K562 (cell line): ENCODE measurements around the gene KDF1. TPM values are rescaled to one million over a fixed set of nuclear protein-coding genes. Genes with fewer than 3 reads are reported as not detected.
A peak's percentile ranks its signal among the peaks of the same experiment; 100 is the strongest.

Experiments
- ATAC-seq: fragments of 200-7000 bp; cut with Tn5 transposase; 3 replicates; pipeline ENCODE4 v1.9.1; 2020; ENCODE audit warnings: moderate library complexity
- BruUV-seq: library from RNA; stranded (reverse); fragments of 400-500 nt; replicated peaks from 2 replicates; lab custom pipeline; 2021; lab: Mats Ljungman, UMichigan
- CTCF ChIA-PET: fragments of 300-600 bp; formaldehyde crosslinking; extraction: SDS; loops from one replicate; lab custom pipeline; 2021; ENCODE audit warnings: low intra/inter-chr PET ratio; lab: Yijun Ruan, JAX
- POLR2A ChIA-PET: fragments of 300-600, 350-650 bp; sonication (Branson Sonifier 250); formaldehyde crosslinking; extraction: SDS; loops from one replicate; lab custom pipeline; 2021; ENCODE audit warnings: antibody characterized with exemption, inconsistent platforms; lab: Yijun Ruan, JAX
- DNase-seq, 4 experiments: peaks; one replicate each; pipeline versions ENCODE4 v3.0.0 to v3.0.0-alpha.2; 2011 to 2018; ENCODE audit warnings: low spot score in 3 of 4, mixed read lengths in 3 of 4; ENCODE audit errors: extremely low read depth in 1 of 4
- FAIRE-seq: peaks from 2 replicates; lab custom pipeline; 2011; peaks lifted over from hg19 to GRCh38; lab: Jason Lieb, UNC
- H2AFZ ChIP-seq: 2 replicates; pipeline ENCODE4 v1.6.0; 2011; ENCODE audit warnings: low read depth, low read length, control low read depth, inconsistent platforms
- H3K27ac ChIP-seq: fragments of 200-600 bp; 3 replicates; pipeline ENCODE4 v1.8.0; 2011; ENCODE audit warnings: low read depth, mild to moderate bottlenecking, control low read depth, inconsistent platforms, low read length, moderate library complexity, mixed read lengths; ENCODE audit errors: extremely low read depth
- H3K27me3 ChIP-seq, 2 experiments: fragments of 300-600 bp in 1 of 2; 2 replicates in 1 of 2; 3 replicates in 1 of 2; pipeline versions ENCODE4 v1.6.0 to v1.8.0; 2011; ENCODE audit warnings: inconsistent platforms in 2 of 2, low read length in 2 of 2, mild to moderate bottlenecking in 1 of 2, mixed read lengths in 1 of 2, moderate library complexity in 1 of 2; ENCODE audit not compliant: control insufficient read depth in 2 of 2, insufficient read depth in 2 of 2
- H3K36me3 ChIP-seq: fragments of 300-600 bp; 3 replicates; pipeline ENCODE4 v1.8.0; 2011; ENCODE audit warnings: mild to moderate bottlenecking, low read length, inconsistent platforms; ENCODE audit not compliant: control insufficient read depth, insufficient read depth
- H3K4me1 ChIP-seq, 2 experiments: fragments of 200-600 bp in 1 of 2; replicated peaks in 1 of 2; 2 replicates in 1 of 2; 3 replicates in 1 of 2; pipeline versions ENCODE4 v1.5.1 to v1.8.0; 2011; ENCODE audit warnings: inconsistent platforms in 2 of 2, low read length in 2 of 2, mild to moderate bottlenecking in 1 of 2, mixed read lengths in 1 of 2, moderate library complexity in 1 of 2; ENCODE audit not compliant: control insufficient read depth in 2 of 2, insufficient read depth in 2 of 2
- H3K4me2 ChIP-seq: 2 replicates; pipeline ENCODE4 v1.6.1; 2011; ENCODE audit warnings: low read length, control low read depth, inconsistent platforms, mixed read lengths; ENCODE audit not compliant: insufficient read depth
- H3K4me3 ChIP-seq: fragments of 200-600 bp; sonication (generic), shearing (Covaris generic); 2 replicates; pipeline ENCODE4 v1.5.1; 2016; ENCODE audit warnings: control low read depth, inconsistent platforms
- H3K79me2 ChIP-seq: fragments of 200-600 bp; 3 replicates; pipeline ENCODE4 v1.8.0; 2011; ENCODE audit warnings: low read length, inconsistent platforms; ENCODE audit not compliant: control insufficient read depth, insufficient read depth
- H3K9ac ChIP-seq, 2 experiments: 2 replicates each; pipeline versions ENCODE4 v1.6.0 to v1.6.1; 2011; ENCODE audit warnings: low read depth in 2 of 2, low read length in 2 of 2, control low read depth in 1 of 2, inconsistent platforms in 1 of 2, mild to moderate bottlenecking in 1 of 2, mixed read lengths in 1 of 2; ENCODE audit not compliant: insufficient read depth in 1 of 2
- H3K9me1 ChIP-seq: one replicate; pipeline ENCODE4 v1.6.0; 2011; ENCODE audit warnings: inconsistent platforms, mild to moderate bottlenecking, low read length, moderate library complexity; ENCODE audit not compliant: control insufficient read depth, insufficient read depth
- H3K9me3 ChIP-seq: replicated peaks from 2 replicates; pipeline ENCODE4 v1.5.1; 2011; ENCODE audit warnings: low read depth, low read length, inconsistent platforms; ENCODE audit not compliant: control insufficient read depth, insufficient read depth
- H4K20me1 ChIP-seq: replicated peaks from 2 replicates; pipeline ENCODE4 v1.6.1; 2011; ENCODE audit warnings: low read length, inconsistent platforms, mixed read lengths; ENCODE audit not compliant: control insufficient read depth, insufficient read depth
- ETV5 ChIP-seq: sonication (generic); formaldehyde crosslinking; IDR thresholded peaks from 2 replicates; pipeline ENCODE4 v1.4.0; 2020; ENCODE audit warnings: low read depth, mild to moderate bottlenecking, missing genetic modification reagents
- PHTF2 ChIP-seq: fragments of 250-450 bp; sonication (Bioruptor Pico); IDR thresholded peaks from 2 replicates; pipeline ENCODE4 v1.5.0; 2021; ENCODE audit warnings: mild to moderate bottlenecking
- POLR2A ChIP-seq: fragments of 450-650 bp; conservative IDR thresholded peaks from 2 replicates; pipeline ENCODE4 v1.6.1; 2016
- POLR2G ChIP-seq: fragments of 200-400 bp; formaldehyde crosslinking; IDR thresholded peaks from 2 replicates; pipeline ENCODE4 v1.6.1; 2017; ENCODE audit warnings: low read depth, mild to moderate bottlenecking, antibody characterized with exemption, low read length, moderate library complexity
- WGBS: fragments of 100-300 bp; shearing (Covaris generic); methylation state at CpG from one replicate; pipeline ENCODE4 v1.1.6; 2016; ENCODE audit warnings: low coverage, mixed read lengths; ENCODE audit not compliant: insufficient coverage; ENCODE audit errors: missing lambda C conversion rate; 5-methylcytosine and 5-hydroxymethylcytosine counted together
- in situ Hi-C: fragments of 300-500 bp; cut with MboI; formaldehyde crosslinking; loops from 4 replicates; pipeline ENCODE4 v1.15.0; 2018; ENCODE audit warnings: inconsistent platforms, mixed read lengths
- intact Hi-C: fragments of 100-400 bp; cut with micrococcal nuclease; formaldehyde crosslinking; loops from 2 replicates; pipeline ENCODE4 v1.14.2; 2022
- polyA plus RNA-seq, 8 experiments: library from polyadenylated mRNA; depleted of rRNA in 4 of 8; stranded (reverse) in 5 of 8; unstranded in 3 of 8; fragments of >200 nt; fragmentation: Nextera tagmentation in 2 of 8; fragmentation: Illumina TruSeq in 1 of 8; extraction: Ambion mirVana in 2 of 8; extraction: Trizol in 1 of 8; gene quantifications; 2 replicates each; pipeline versions ENCODE4 v1.2.1 to v1.2.3, GENCODE V29; 2011 to 2014; ENCODE audit warnings: inconsistent platforms in 1 of 8, missing spikeins in 1 of 8
- total RNA-seq, 7 experiments: library from RNA; depleted of rRNA in 6 of 7; stranded (reverse); fragments of >200 nt in 6 of 7; fragmentation: Illumina TruSeq in 2 of 7; extraction: Trizol in 2 of 7; gene quantifications; 2 replicates each; pipeline versions ENCODE4 v1.2.1 to v1.2.3, GENCODE V29; 2011 to 2021; ENCODE audit warnings: low replicate concordance in 1 of 7

Gene KDF1
- total and polyA plus RNA-seq, 9 of the 15 experiments (the other 6 are each of a cell fraction or from before 2014, with no cell fraction given), result 0.38 to 1.9 (median 0.83) TPM

DNA sequence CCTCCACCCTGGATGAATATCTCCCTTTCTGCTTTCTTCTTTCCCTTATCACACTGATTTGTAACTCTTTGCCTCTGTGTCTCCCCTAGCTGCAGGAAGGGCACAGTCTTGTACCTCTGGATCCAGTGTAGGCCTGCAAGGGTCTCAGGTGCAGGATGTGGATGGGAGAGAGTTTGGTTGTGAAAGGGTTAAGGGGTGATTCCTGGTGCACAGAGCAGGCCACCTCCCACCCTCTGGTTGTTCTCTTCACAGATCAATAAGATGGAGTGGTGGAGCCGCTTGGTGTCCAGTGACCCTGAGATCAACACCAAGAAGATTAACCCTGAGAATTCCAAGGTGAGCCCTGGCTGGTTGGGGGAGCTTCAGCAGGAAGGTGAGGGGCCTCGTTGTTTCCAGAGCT, 15.1 kb downstream of the KDF1 start:
- Histone ChIP-seq H3K27ac (no peak overlapping the region), H3K27me3 (no peaks in the 10 kb centered on the region), H3K4me3 (no peak overlapping the region), H3K4me2 (no peak overlapping the region), H3K9ac (no peak overlapping the region; a peak in 1 of 4 replicates), H3K9me1 (no peaks in the 10 kb centered on the region), H3K9me3 (no peaks in the 10 kb centered on the region; the same call in 1 of the 2 replicates), H3K79me2 (no peaks in the 10 kb centered on the region), H3K36me3 (peaks cover 66% of the 10 kb centered on the region), H3K4me1 (peaks cover 3 to 11% of the 10 kb centered on the region in 2 experiments; a peak in 4 of 5 replicates), H4K20me1 (no peaks in the 10 kb centered on the region), H2AFZ (no peak overlapping the region)
- TF ChIP-seq ETV5 (CRISPR knock-in tag) (no peak), POLR2A (0 out of 2 replicates have a peak, but pooled peaks have one; percentile 13)
- CTCF ChIA-PET, result no interaction called here
- POLR2A ChIA-PET, result interaction anchor here (1.1 kb wide), 1 partner anchor 9 kb away, joined by 4 read pairs; no protein-coding TSS in a partner anchor
- no peak for FAIRE-seq
- WGBS, result 89% methylated on average over 2 of the region's 2 CpGs
- in situ Hi-C loops, result no loop called here
- BruUV-seq, result no TSS peak
- no peak for DNase-seq
- intact Hi-C loops, result no loop called here
- ATAC-seq, result no peak

DNA sequence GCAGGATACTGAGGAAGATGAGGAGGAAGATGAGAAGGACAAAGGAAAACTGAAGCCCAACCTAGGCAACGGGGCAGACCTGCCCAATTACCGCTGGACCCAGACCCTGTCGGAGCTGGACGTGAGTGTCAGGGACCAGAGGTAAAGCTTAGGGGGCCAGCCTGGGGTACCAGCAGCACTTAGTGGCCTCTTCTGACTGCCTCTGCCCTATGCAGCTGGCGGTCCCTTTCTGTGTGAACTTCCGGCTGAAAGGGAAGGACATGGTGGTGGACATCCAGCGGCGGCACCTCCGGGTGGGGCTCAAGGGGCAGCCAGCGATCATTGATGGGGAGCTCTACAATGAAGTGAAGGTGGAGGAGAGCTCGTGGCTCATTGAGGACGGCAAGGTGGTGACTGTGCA, 17.6 kb downstream of the KDF1 start:
- no peak for ATAC-seq
- H4K20me1 ChIP-seq, result 0 out of 2 replicates have a peak, but pooled peaks cover 10% of the 10 kb centered on the region
- CTCF ChIA-PET, result no interaction called here

More for the DNA sequence above, 17.6 kb downstream of the KDF1 start:
- in situ Hi-C loops (no loop called here), intact Hi-C loops (no loop called here)
- 98% methylated on average over 10 of the region's 12 CpGs for WGBS
- Histone ChIP-seq H3K27ac (no peak overlapping the region), H3K27me3 (no peaks in the 10 kb centered on the region), H3K9me1 (no peaks in the 10 kb centered on the region), H3K4me1 (peaks cover 0 to 3% of the 10 kb centered on the region in 2 experiments; a peak in 1 of 5 replicates), H3K79me2 (peaks cover 21% of the 10 kb centered on the region), H3K36me3 (peaks cover 88% of the 10 kb centered on the region), H3K4me2 (no peak overlapping the region), H3K9ac (no peak overlapping the region), H3K9me3 (no peaks in the 10 kb centered on the region; the same call in 1 of the 2 replicates), H2AFZ (no peak overlapping the region), H3K4me3 (no peak overlapping the region)
- DNase-seq (no peak), FAIRE-seq (no peak)
- POLR2A ChIA-PET, result interaction anchor here (1.1 to 1.5 kb wide), 2 partner anchors 8 to 16 kb away, joined by 3 to 6 read pairs; no protein-coding TSS in a partner anchor
- TF ChIP-seq POLR2G, result 0 out of 2 replicates have a peak, but pooled peaks have one; percentile 32
- no peak for TF ChIP-seq PHTF2
- no TSS peak for BruUV-seq
